Measurements from ENCODE around the gene VCAN.

VCAN gene

GRCh38 chr5:83531661-83532060 lies 60.1 kb downstream of the VCAN start:
- DNase-seq (ENCODE audit: low read depth in 2 of 2): no peak

GRCh38 chr5:83538786-83539462 lies 67.4 kb downstream of the VCAN start:
- no peak for DNase-seq (ENCODE audit: low read depth in 2 of 2)

GRCh38 chr5:83539463-83539790 lies 67.9 kb downstream of the VCAN start:
- no peak for DNase-seq (ENCODE audit: low read depth in 2 of 2)

GRCh38 chr5:83540105-83540504 lies 68.6 kb downstream of the VCAN start:
- no peak for DNase-seq (ENCODE audit: low read depth in 2 of 2)

- no peak for DNase-seq (ENCODE audit: low read depth in 2 of 2)
These were observed 69.2 kb downstream of the VCAN start for GRCh38 chr5:83540783-83541182.

GRCh38 chr5:83542839-83543238 lies 71.3 kb downstream of the VCAN start:
- DNase-seq (ENCODE audit: low read depth in 2 of 2): no peak

- DNase-seq (ENCODE audit: low read depth in 2 of 2): no peak
These were observed 72.4 kb downstream of the VCAN start for GRCh38 chr5:83543898-83544297.

GRCh38 chr5:83547161-83547560 lies 75.6 kb downstream of the VCAN start:
- no peak for DNase-seq (ENCODE audit: low read depth in 2 of 2)

GRCh38 chr5:83547889-83548288 lies 76.3 kb downstream of the VCAN start:
- no peak for DNase-seq (ENCODE audit: low read depth in 2 of 2)

GRCh38 chr5:83548581-83548980 lies 77.0 kb downstream of the VCAN start:
- no peak for DNase-seq (ENCODE audit: low read depth in 2 of 2)

- DNase-seq (ENCODE audit: low read depth in 2 of 2): no peak
These were observed 77.5 kb downstream of the VCAN start for GRCh38 chr5:83549076-83549475.

GRCh38 chr5:83549674-83550073 lies 78.1 kb downstream of the VCAN start:
- DNase-seq (ENCODE audit: low read depth in 2 of 2): no peak

- no peak for DNase-seq (ENCODE audit: low read depth in 2 of 2)
These were observed 80.3 kb downstream of the VCAN start for GRCh38 chr5:83551821-83552220.

- DNase-seq (ENCODE audit: low read depth in 2 of 2): no peak
These were observed 80.7 kb downstream of the VCAN start for GRCh38 chr5:83552275-83552674.

GRCh38 chr5:83553000-83553486 lies 81.5 kb downstream of the VCAN start:
- DNase-seq (ENCODE audit: low read depth in 2 of 2): no peak

GRCh38 chr5:83554133-83554532 lies 82.6 kb downstream of the VCAN start:
- DNase-seq (ENCODE audit: low read depth in 2 of 2): no peak

- no peak for DNase-seq (ENCODE audit: low read depth in 2 of 2)
These were observed 83.1 kb downstream of the VCAN start for GRCh38 chr5:83554686-83555085.

- no peak for DNase-seq (ENCODE audit: low read depth in 2 of 2)
These were observed 83.7 kb downstream of the VCAN start for GRCh38 chr5:83555263-83555662.

GRCh38 chr5:83556190-83556589 lies 84.6 kb downstream of the VCAN start:
- DNase-seq (ENCODE audit: low read depth in 2 of 2): no peak

- no peak for DNase-seq (ENCODE audit: low read depth in 2 of 2)
These were observed 87.7 kb downstream of the VCAN start for GRCh38 chr5:83559118-83559785.

- DNase-seq (ENCODE audit: low read depth in 2 of 2): no peak
These were observed 90.6 kb downstream of the VCAN start for GRCh38 chr5:83562071-83562606.

GRCh38 chr5:83562791-83563557 lies 91.4 kb downstream of the VCAN start:
- no peak for DNase-seq (ENCODE audit: low read depth in 2 of 2)

- no peak for DNase-seq (ENCODE audit: low read depth in 2 of 2)
These were observed 92.1 kb downstream of the VCAN start for GRCh38 chr5:83563631-83564030.

Data from stimulated activated CD8-positive, alpha-beta memory T cell treated with anti-CD3 and anti-CD28 coated beads, Interleukin-15, amount 100 ng/mL, for 48 hours (primary cell).